Activated T-helper 1 cell treated with anti-CD3 and anti-CD28 coated beads, Interleukin-2, amount 50 U/mL, for 16 hours (primary cell): ENCODE results near the gene NR4A3.
"Not testable (repeated sequence)": the region's sequence is repeated elsewhere in the genome, so short reads cannot be mapped to it uniquely, and the experiment has no call there.

Experiments used
- DNase-seq, 2 donors: peaks; one replicate each; pipeline ENCODE4 v3.0.0-alpha.2; 2020; ENCODE audit warnings: low read depth in 1 of 2, low spot score in 1 of 2

NR4A3 gene

GRCh38 chr9:99821396-99822108, at the start of gene NR4A3:
TSS of gene NR4A3 (plus strand) at chr9:99821885. CDS start at chr9:99828043, 6,158 bp downstream.
- peak; percentile 50 to 75 for DNase-seq

GRCh38 chr9:99773468-99774138, 48.1 kb upstream of the NR4A3 start:
- DNase-seq: no peak

- DNase-seq: no peak
Observed at GRCh38 chr9:99778308-99778707, 43.4 kb upstream of the NR4A3 start.

GRCh38 chr9:99778836-99779235, 42.8 kb upstream of the NR4A3 start:
- DNase-seq: no peak

- no peak for DNase-seq
Observed at GRCh38 chr9:99779277-99779676, 42.4 kb upstream of the NR4A3 start.

GRCh38 chr9:99782349-99782748, 39.3 kb upstream of the NR4A3 start:
- DNase-seq: not testable (repeated sequence)

GRCh38 chr9:99782962-99783718, 38.5 kb upstream of the NR4A3 start:
- no peak for DNase-seq

- DNase-seq: no peak
Observed at GRCh38 chr9:99783799-99784198, 37.9 kb upstream of the NR4A3 start.

GRCh38 chr9:99785010-99785590, 36.6 kb upstream of the NR4A3 start:
- DNase-seq: no peak

GRCh38 chr9:99787556-99787955, 34.1 kb upstream of the NR4A3 start:
- DNase-seq: no peak

- no peak for DNase-seq
Observed at GRCh38 chr9:99793528-99793927, 28.2 kb upstream of the NR4A3 start.

GRCh38 chr9:99796231-99796630, 25.5 kb upstream of the NR4A3 start:
- no peak for DNase-seq

GRCh38 chr9:99801775-99802174, 19.9 kb upstream of the NR4A3 start:
- no peak for DNase-seq

- DNase-seq: no peak
Observed at GRCh38 chr9:99803694-99804093, 18.0 kb upstream of the NR4A3 start.

- peak; percentile 35 to 39 for DNase-seq
Observed at GRCh38 chr9:99807276-99807852, 14.3 kb upstream of the NR4A3 start.

- no peak for DNase-seq
Observed at GRCh38 chr9:99807956-99808355, 13.7 kb upstream of the NR4A3 start.

- no peak for DNase-seq
Observed at GRCh38 chr9:99808454-99808853, 13.2 kb upstream of the NR4A3 start.

GRCh38 chr9:99809586-99810319, 11.9 kb upstream of the NR4A3 start:
- no peak for DNase-seq

- DNase-seq: no peak
Observed at GRCh38 chr9:99811172-99811571, 10.5 kb upstream of the NR4A3 start.

GRCh38 chr9:99811598-99812383, 9.9 kb upstream of the NR4A3 start:
- no peak for DNase-seq
